DOHH2 (cell line): ENCODE data around the gene TOM1.

Experiments used
- H3F3A ChIP-seq: fragments of 200-600 bp; sonication (generic), shearing (Covaris generic); 2 replicates; pipeline ENCODE4 v1.6.0; 2016; ENCODE audit warnings: antibody characterized with exemption, mild to moderate bottlenecking; ENCODE audit not compliant: control insufficient read depth, insufficient read depth
- H3K27ac ChIP-seq: fragments of 200-600 bp; sonication (generic); 2 replicates; pipeline ENCODE4 v1.5.1; 2014; ENCODE audit warnings: low read depth, mild to moderate bottlenecking, low read length, moderate library complexity
- H3K27me3 ChIP-seq: fragments of 200-600 bp; sonication (generic); 2 replicates; pipeline ENCODE4 v1.6.1; 2014; ENCODE audit warnings: mild to moderate bottlenecking, low read length, mixed read lengths; ENCODE audit not compliant: control insufficient read depth
- H3K36me3 ChIP-seq: fragments of 200-600 bp; sonication (generic); 2 replicates; pipeline ENCODE4 v1.6.1; 2014; ENCODE audit warnings: mild to moderate bottlenecking, low read length, moderate library complexity, mixed read lengths; ENCODE audit not compliant: control insufficient read depth
- H3K4me1 ChIP-seq: fragments of 200-600 bp; sonication (generic); 2 replicates; pipeline ENCODE4 v1.6.1; 2014; ENCODE audit warnings: mild to moderate bottlenecking, low read length, mixed read lengths; ENCODE audit not compliant: control insufficient read depth
- H3K4me2 ChIP-seq: fragments of 200-600 bp; sonication (generic); 2 replicates; pipeline ENCODE4 v1.6.0; 2014; ENCODE audit warnings: mild to moderate bottlenecking, low read length, moderate library complexity
- H3K4me3 ChIP-seq: fragments of 200-600 bp; sonication (generic); 2 replicates; pipeline ENCODE4 v1.5.1; 2014; ENCODE audit warnings: mild to moderate bottlenecking, low read length, mixed read lengths
- H3K79me2 ChIP-seq: fragments of 200-600 bp; sonication (generic); 2 replicates; pipeline ENCODE4 v1.6.1; 2014; ENCODE audit warnings: mild to moderate bottlenecking, low read length, mixed read lengths; ENCODE audit not compliant: control insufficient read depth
- H3K9me2 ChIP-seq: fragments of 200-600 bp; sonication (generic); replicated peaks from 2 replicates; pipeline ENCODE4 v1.6.1; 2014; ENCODE audit warnings: mild to moderate bottlenecking, low read length, mixed read lengths; ENCODE audit not compliant: control insufficient read depth
- H3K9me3 ChIP-seq: fragments of 200-600 bp; sonication (generic); 2 replicates; pipeline ENCODE4 v1.6.1; 2014; ENCODE audit warnings: antibody characterized with exemption, low read length, mixed read lengths; ENCODE audit not compliant: control insufficient read depth, insufficient read depth
- H4K20me1 ChIP-seq: fragments of 200-600 bp; sonication (generic); 2 replicates; pipeline ENCODE4 v1.6.0; 2014; ENCODE audit warnings: low read depth, mild to moderate bottlenecking, antibody characterized with exemption, low read length, moderate library complexity; ENCODE audit not compliant: control insufficient read depth, insufficient read depth
- EZH2phosphoT487 ChIP-seq: fragments of 200-600 bp; sonication (generic); IDR thresholded peaks from 2 replicates; pipeline ENCODE4 v1.6.1; 2017; ENCODE audit warnings: borderline replicate concordance, mild to moderate bottlenecking, antibody characterized with exemption, low read length, moderate library complexity, mixed read lengths
- TF ChIP-seq, protein P1 (sequence below): fragments of 200-600 bp; sonication (generic); IDR thresholded peaks from one replicate; pipeline ENCODE4 v1.5.1; 2014; ENCODE audit warnings: antibody characterized with exemption, mild to moderate bottlenecking, low read depth, low read length; ENCODE audit not compliant: poor library complexity, severe bottlenecking

Gene TOM1

DNA sequence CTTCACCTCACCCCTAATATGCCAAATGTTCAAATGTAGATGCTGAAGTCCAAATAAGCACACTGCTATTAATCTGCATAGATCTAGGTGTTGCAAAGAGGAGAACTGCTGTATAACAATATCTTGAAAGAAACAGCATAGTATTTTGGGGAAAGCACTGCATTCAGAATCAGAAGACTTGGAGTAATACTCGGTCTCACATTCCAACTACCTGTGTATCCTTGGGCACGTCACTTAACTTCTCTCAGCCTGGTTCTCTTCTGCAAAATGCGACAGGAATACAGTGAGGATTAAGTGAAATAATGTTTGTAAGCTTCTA, 42.7 kb upstream of the TOM1 start:
- TF ChIP-seq, protein P1, sequence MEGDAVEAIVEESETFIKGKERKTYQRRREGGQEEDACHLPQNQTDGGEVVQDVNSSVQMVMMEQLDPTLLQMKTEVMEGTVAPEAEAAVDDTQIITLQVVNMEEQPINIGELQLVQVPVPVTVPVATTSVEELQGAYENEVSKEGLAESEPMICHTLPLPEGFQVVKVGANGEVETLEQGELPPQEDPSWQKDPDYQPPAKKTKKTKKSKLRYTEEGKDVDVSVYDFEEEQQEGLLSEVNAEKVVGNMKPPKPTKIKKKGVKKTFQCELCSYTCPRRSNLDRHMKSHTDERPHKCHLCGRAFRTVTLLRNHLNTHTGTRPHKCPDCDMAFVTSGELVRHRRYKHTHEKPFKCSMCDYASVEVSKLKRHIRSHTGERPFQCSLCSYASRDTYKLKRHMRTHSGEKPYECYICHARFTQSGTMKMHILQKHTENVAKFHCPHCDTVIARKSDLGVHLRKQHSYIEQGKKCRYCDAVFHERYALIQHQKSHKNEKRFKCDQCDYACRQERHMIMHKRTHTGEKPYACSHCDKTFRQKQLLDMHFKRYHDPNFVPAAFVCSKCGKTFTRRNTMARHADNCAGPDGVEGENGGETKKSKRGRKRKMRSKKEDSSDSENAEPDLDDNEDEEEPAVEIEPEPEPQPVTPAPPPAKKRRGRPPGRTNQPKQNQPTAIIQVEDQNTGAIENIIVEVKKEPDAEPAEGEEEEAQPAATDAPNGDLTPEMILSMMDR: no peak
- TF ChIP-seq EZH2phosphoT487: no peak
- H3K79me2 ChIP-seq: peaks cover 52% of the 10 kb centered on the region
- no peaks in the 10 kb centered on the region for H3F3A ChIP-seq
- peaks cover 30% of the 10 kb centered on the region for H3K4me1 ChIP-seq
- peak overlapping the region; percentile 95 for H3K4me3 ChIP-seq
- H3K36me3 ChIP-seq: peaks cover 35% of the 10 kb centered on the region
- H4K20me1 ChIP-seq: peaks cover 4% of the 10 kb centered on the region; the same call in 1 of the 2 replicates
- H3K9me2 ChIP-seq: no peaks in the 10 kb centered on the region
- H3K4me2 ChIP-seq: peak overlapping the region; percentile 95
- H3K27ac ChIP-seq: peak overlapping the region; percentile 49
- no peaks in the 10 kb centered on the region for H3K9me3 ChIP-seq
- no peaks in the 10 kb centered on the region for H3K27me3 ChIP-seq

DNA sequence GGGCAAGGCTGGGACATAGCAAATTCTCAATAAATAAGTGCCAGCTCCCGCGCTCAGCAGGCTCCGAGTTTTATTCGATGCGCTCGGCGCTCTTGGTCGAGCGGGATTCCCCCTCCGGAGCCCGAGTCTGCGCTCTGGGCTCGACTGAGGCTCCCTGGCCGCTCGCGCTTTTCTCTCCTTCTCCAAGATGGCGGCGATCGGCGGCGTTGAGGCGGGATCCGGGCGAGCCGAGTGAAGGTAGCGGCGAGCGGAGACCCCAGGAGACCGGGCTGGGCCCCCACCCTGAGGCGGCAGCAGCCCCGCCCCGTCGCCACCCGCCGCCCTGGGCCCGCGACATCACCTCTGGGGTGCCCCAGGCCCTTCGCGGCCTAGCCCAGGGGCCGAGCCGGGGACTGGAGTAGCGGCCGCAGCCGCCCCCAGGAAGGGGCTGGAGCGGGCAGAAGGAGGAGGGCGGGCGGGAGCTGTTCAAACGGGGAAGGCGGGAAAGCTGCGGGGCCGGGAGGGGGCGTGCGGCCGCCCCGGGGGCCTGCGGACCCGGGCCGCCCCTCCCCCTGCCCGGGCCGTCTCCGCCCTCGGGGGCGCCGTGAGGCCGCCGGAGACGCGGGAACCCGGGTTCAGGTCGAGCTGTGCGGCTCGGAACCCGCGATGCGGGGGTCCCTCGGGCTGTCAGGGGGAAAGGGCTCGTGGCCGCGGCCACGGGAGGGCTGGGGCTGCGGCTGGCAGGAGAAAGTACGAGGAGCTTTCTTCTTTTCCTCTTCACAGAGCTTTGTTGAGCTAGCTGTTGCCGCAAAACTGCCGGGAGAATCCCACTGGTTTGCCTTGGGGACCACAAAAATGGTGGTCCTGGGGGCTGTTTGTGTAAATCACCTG, 42.1 kb upstream of the TOM1 start, which contains the start of gene HMGXB4:
Gene HMGXB4, plus strand, starts transcription at position 173 of the 870 bp plus-strand sequence. CDS start 4,898 bp downstream, outside the sequence.
- Histone ChIP-seq H3K79me2 (peaks cover 58% of the 10 kb centered on the region), H3K9me3 (no peaks in the 10 kb centered on the region), H3K4me3 (peak within 1 kb of the TSS; percentile 95), H3F3A (no peaks in the 10 kb centered on the region), H4K20me1 (peaks cover 7% of the 10 kb centered on the region), H3K27ac (peak within 1 kb of the TSS; percentile 49), H3K9me2 (no peaks in the 10 kb centered on the region), H3K4me1 (peaks cover 30% of the 10 kb centered on the region), H3K36me3 (peaks cover 41% of the 10 kb centered on the region), H3K27me3 (no peaks in the 10 kb centered on the region), H3K4me2 (peak within 1 kb of the TSS; percentile 95)
- TF ChIP-seq, protein P1: peak; percentile 47
- no peak for TF ChIP-seq EZH2phosphoT487

DNA sequence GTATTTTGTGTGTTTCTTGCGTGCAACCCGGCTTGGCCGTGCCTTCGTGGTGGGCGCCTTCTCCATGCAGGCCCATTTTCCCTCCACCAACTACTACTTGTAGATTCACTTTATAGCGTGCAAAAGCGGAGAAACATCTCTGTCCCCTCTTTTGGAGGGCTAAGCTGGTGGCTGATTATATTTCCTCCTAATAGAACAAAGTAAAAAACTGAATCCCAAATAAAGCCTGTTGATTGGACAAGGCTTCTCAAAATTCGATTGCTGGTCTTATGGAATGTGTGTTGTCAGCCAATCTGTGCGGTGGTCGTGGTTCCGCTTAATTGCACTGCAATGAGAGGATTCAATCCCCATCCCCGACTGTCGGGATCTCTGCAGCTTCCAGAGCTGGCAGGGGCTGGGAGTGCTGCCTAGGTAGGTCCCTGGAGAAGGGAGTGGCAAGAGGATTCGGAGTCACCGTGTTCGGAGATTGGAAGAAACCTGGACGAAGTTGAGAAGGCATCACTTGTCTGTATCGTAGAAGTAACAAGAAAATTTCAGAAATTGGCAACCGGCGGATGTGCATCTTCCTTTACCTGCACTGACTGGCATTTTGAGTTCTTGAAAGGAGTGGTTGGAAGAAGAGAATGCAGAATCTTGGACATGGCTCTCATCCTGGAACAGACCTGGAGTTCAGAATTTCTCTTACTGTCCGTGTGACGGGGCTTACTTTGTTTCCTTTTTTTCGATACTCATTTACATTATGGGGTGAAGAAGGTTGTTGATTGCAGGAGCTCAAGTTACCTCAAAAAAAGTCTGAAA, 41.3 kb upstream of the TOM1 start:
- peaks cover 7% of the 10 kb centered on the region for H4K20me1 ChIP-seq
- H3K27ac ChIP-seq: peak overlapping the region; percentile 49
- H3K4me1 ChIP-seq: peaks cover 30% of the 10 kb centered on the region
- H3K27me3 ChIP-seq: no peaks in the 10 kb centered on the region
- peak overlapping the region; percentile 95 for H3K4me3 ChIP-seq
- H3K9me2 ChIP-seq: no peaks in the 10 kb centered on the region
- no peaks in the 10 kb centered on the region for H3K9me3 ChIP-seq
- H3F3A ChIP-seq: no peaks in the 10 kb centered on the region
- H3K79me2 ChIP-seq: peaks cover 65% of the 10 kb centered on the region
- H3K36me3 ChIP-seq: peaks cover 49% of the 10 kb centered on the region
- peak overlapping the region; percentile 95 for H3K4me2 ChIP-seq
- TF ChIP-seq EZH2phosphoT487: no peak
- TF ChIP-seq, protein P1: no peak
